Measurements from ENCODE around the gene LAMB1.

LAMB1 gene

DNA sequence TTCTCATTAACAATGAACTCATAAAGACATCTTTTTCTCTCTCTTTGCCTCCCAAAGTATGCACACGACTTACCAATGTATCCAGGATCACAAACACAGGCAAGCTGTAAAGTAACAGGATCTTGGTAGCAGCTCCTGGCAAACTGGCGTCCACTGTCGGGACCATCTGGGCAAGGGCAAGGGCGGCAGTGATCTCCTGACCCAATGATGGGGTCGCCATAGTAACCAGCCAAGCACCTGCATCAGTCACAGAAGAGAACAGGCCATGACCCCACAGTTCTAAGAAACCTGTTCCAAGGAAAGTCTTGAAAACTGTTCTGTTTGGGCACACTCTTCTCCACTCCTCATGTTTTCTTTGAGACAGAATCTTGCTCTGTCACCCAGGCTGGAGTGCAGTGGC lies 47.6 kb downstream of the LAMB1 start:
- Mint-ChIP-seq H3K9me3 (no peaks in the 10 kb centered on the region), H3K4me3 (no peak overlapping the region), H3K27me3 (peaks cover 19% of the 10 kb centered on the region), H3K36me3 (no peaks in the 10 kb centered on the region), H3K27ac (no peak overlapping the region), H3K4me1 (no peaks in the 10 kb centered on the region)
- ATAC-seq: no peak

- Mint-ChIP-seq H3K27me3 (peaks cover 19% of the 10 kb centered on the region), H3K9me3 (no peaks in the 10 kb centered on the region), H3K36me3 (no peaks in the 10 kb centered on the region), H3K27ac (no peak overlapping the region), H3K4me1 (no peaks in the 10 kb centered on the region), H3K4me3 (no peak overlapping the region)
- no peak for ATAC-seq
These were observed 49.0 kb downstream of the LAMB1 start for GRCh38 chr7:107953924-107954303.

- Mint-ChIP-seq H3K36me3 (no peaks in the 10 kb centered on the region), H3K9me3 (no peaks in the 10 kb centered on the region), H3K27me3 (peaks cover 14% of the 10 kb centered on the region), H3K4me3 (no peak overlapping the region), H3K4me1 (no peaks in the 10 kb centered on the region), H3K27ac (no peak overlapping the region)
- peak; percentile 28 for ATAC-seq
These were observed 49.6 kb downstream of the LAMB1 start for GRCh38 chr7:107953265-107953923.

GRCh38 chr7:107951896-107952295 lies 51.1 kb downstream of the LAMB1 start:
- Mint-ChIP-seq H3K4me3 (no peak overlapping the region), H3K4me1 (no peaks in the 10 kb centered on the region), H3K9me3 (no peaks in the 10 kb centered on the region), H3K27ac (no peak overlapping the region), H3K27me3 (peaks cover 9% of the 10 kb centered on the region), H3K36me3 (no peaks in the 10 kb centered on the region)
- no peak for ATAC-seq

DNA sequence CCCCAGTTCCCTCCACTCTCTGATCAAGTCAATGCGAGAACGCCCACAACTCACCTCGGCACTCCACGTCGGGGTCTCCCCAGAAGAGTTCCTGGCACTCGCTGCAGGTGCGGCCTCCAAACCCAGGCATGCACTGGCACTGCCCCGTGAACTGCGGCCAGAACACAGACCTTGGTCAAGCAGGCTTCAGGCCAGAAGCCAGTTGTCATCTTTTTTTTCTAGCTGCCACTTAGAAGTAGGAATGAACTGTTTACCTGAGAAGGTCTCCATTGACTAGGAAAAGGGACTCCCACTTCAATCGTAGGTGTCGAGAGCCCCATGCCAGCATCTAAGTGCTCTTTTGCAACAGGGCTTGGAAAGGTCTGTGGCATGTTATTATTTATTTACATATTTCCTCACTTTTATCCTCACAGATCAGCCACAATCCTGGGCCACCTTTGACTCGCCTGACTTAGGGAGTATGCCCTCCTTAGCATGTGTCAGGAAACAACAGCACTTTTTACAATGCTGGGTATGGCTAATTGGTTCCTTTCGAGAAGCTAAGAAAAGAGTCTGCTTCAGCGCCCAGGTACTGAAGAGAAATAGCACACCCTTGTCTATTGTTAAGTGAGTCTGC lies 51.7 kb downstream of the LAMB1 start:
- no peaks in the 10 kb centered on the region for H3K4me1 Mint-ChIP-seq
- H3K27ac Mint-ChIP-seq: no peak overlapping the region
- ATAC-seq: no peak
- H3K27me3 Mint-ChIP-seq: peaks cover 9% of the 10 kb centered on the region
- H3K9me3 Mint-ChIP-seq: no peaks in the 10 kb centered on the region
- H3K36me3 Mint-ChIP-seq: no peaks in the 10 kb centered on the region
- H3K4me3 Mint-ChIP-seq: no peak overlapping the region

DNA sequence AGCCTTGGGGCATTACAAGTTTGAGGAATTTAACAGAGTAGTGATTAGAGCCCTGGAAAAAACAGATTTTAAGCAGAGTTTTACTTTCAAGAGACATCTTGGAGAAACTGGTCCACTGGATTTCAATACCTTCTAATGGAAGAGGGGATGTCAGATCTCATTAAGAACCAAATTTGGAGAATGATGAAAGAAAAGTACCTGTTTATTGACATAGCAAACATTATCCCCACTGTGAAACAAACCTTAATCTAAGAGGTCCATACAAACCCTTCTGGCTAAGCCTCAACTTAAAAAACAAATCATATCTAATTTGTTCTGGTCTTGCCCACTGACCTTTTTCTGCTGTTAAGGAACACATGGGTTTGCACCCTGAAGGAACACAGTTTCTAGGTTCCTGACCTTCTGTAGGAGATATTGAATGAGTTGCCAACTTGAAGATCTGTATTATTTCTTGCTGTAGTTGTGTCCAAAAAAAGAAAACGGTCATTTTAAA lies 53.5 kb downstream of the LAMB1 start:
- ATAC-seq: no peak
- no peaks in the 10 kb centered on the region for H3K36me3 Mint-ChIP-seq
- no peaks in the 10 kb centered on the region for H3K4me1 Mint-ChIP-seq
- H3K27ac Mint-ChIP-seq: no peak overlapping the region
- H3K27me3 Mint-ChIP-seq: peaks cover 9% of the 10 kb centered on the region
- H3K4me3 Mint-ChIP-seq: no peak overlapping the region
- no peaks in the 10 kb centered on the region for H3K9me3 Mint-ChIP-seq

DNA sequence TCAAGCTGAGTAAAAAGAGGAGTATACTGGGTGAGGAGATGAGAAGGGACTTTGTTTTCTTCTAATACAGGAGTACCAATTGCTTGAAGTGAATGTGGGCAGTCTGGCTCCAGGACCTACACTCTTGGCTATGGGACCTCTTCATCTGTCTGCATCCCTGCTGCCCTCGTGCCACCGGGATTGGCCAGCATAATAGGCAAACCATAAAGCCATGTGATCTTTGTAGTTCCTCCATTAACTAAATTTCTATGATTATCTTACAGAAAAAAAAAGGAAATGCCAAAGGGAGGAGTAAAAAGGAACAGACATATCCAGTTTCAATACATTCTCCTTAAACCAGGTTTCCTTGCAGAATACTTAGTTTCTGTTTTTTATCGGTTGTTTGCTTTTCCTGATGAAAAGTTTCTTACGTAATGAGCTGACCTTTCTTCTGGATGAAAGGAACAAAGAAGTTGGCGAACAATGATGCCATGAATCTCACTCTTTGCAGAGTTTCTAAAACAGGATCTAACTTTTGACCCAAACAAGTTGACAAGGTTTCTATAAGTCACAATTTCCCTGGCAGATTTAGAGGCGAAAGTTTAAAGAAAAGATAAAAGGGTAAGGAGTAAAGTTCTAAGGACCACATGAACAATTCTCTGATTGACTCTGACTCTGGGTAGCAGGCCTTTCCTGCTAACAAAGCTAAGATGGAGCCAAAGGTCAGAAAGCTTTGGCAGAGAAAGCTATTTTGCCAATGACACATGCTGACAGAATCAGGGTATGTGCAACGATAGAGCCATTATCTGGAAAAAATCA lies 54.1 kb downstream of the LAMB1 start:
- no peak overlapping the region for H3K4me3 Mint-ChIP-seq
- H3K27me3 Mint-ChIP-seq: peaks cover 9% of the 10 kb centered on the region
- H3K27ac Mint-ChIP-seq: no peak overlapping the region
- no peaks in the 10 kb centered on the region for H3K9me3 Mint-ChIP-seq
- H3K4me1 Mint-ChIP-seq: no peaks in the 10 kb centered on the region
- ATAC-seq: no peak
- peaks cover under 1% of the 10 kb centered on the region for H3K36me3 Mint-ChIP-seq

- Mint-ChIP-seq H3K27me3 (peaks cover 9% of the 10 kb centered on the region), H3K4me1 (no peaks in the 10 kb centered on the region), H3K27ac (no peak overlapping the region), H3K9me3 (no peaks in the 10 kb centered on the region), H3K4me3 (no peak overlapping the region), H3K36me3 (peaks cover 6% of the 10 kb centered on the region)
- ATAC-seq: no peak
These were observed 56.1 kb downstream of the LAMB1 start for GRCh38 chr7:107946881-107947280.

- H3K9me3 Mint-ChIP-seq: no peaks in the 10 kb centered on the region
- peaks cover 7% of the 10 kb centered on the region for H3K27me3 Mint-ChIP-seq
- H3K4me1 Mint-ChIP-seq: no peaks in the 10 kb centered on the region
- no peak overlapping the region for H3K27ac Mint-ChIP-seq
- no peak for ATAC-seq
- peaks cover 6% of the 10 kb centered on the region for H3K36me3 Mint-ChIP-seq
- H3K4me3 Mint-ChIP-seq: no peak overlapping the region
These were observed 56.5 kb downstream of the LAMB1 start for GRCh38 chr7:107946451-107946850.

DNA sequence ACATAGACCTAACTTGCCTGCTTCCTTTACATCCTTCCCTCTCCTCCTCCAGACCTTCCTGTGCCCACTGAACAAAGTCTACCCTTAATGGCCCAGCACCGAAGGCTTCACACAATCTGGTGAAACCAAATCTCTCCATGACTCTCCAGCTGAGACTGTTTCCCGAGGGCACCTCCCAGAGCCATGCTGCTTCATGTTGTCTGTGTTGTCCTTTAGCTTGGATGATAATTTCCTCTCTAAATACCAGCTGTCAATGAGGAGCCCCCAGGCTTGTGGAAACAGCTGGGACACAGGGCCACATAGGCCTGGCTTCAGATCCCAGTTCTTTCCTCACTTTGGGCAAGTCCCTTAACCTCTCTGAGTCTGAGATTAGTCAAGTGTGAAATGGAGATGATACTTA lies 57.6 kb downstream of the LAMB1 start:
- no peak for ATAC-seq
- H3K27ac Mint-ChIP-seq: no peak overlapping the region
- H3K4me1 Mint-ChIP-seq: no peaks in the 10 kb centered on the region
- H3K4me3 Mint-ChIP-seq: no peak overlapping the region
- peaks cover 14% of the 10 kb centered on the region for H3K36me3 Mint-ChIP-seq
- H3K9me3 Mint-ChIP-seq: no peaks in the 10 kb centered on the region
- no peaks in the 10 kb centered on the region for H3K27me3 Mint-ChIP-seq

GRCh38 chr7:107944411-107945169 lies 58.4 kb downstream of the LAMB1 start:
- no peak for ATAC-seq
- Mint-ChIP-seq H3K4me3 (no peak overlapping the region), H3K27me3 (no peaks in the 10 kb centered on the region), H3K36me3 (peaks cover 19% of the 10 kb centered on the region), H3K27ac (no peak overlapping the region), H3K9me3 (no peaks in the 10 kb centered on the region), H3K4me1 (no peaks in the 10 kb centered on the region)

GRCh38 chr7:107943018-107943417 lies 59.9 kb downstream of the LAMB1 start:
- no peaks in the 10 kb centered on the region for H3K4me1 Mint-ChIP-seq
- H3K36me3 Mint-ChIP-seq: peaks cover 19% of the 10 kb centered on the region
- ATAC-seq: no peak
- no peaks in the 10 kb centered on the region for H3K27me3 Mint-ChIP-seq
- no peak overlapping the region for H3K27ac Mint-ChIP-seq
- no peaks in the 10 kb centered on the region for H3K9me3 Mint-ChIP-seq
- H3K4me3 Mint-ChIP-seq: no peak overlapping the region

- Mint-ChIP-seq H3K4me3 (no peak overlapping the region), H3K36me3 (peaks cover 19% of the 10 kb centered on the region), H3K9me3 (no peaks in the 10 kb centered on the region), H3K27me3 (no peaks in the 10 kb centered on the region), H3K27ac (no peak overlapping the region), H3K4me1 (no peaks in the 10 kb centered on the region)
- no peak for ATAC-seq
These were observed 62.0 kb downstream of the LAMB1 start for GRCh38 chr7:107940951-107941350.

DNA sequence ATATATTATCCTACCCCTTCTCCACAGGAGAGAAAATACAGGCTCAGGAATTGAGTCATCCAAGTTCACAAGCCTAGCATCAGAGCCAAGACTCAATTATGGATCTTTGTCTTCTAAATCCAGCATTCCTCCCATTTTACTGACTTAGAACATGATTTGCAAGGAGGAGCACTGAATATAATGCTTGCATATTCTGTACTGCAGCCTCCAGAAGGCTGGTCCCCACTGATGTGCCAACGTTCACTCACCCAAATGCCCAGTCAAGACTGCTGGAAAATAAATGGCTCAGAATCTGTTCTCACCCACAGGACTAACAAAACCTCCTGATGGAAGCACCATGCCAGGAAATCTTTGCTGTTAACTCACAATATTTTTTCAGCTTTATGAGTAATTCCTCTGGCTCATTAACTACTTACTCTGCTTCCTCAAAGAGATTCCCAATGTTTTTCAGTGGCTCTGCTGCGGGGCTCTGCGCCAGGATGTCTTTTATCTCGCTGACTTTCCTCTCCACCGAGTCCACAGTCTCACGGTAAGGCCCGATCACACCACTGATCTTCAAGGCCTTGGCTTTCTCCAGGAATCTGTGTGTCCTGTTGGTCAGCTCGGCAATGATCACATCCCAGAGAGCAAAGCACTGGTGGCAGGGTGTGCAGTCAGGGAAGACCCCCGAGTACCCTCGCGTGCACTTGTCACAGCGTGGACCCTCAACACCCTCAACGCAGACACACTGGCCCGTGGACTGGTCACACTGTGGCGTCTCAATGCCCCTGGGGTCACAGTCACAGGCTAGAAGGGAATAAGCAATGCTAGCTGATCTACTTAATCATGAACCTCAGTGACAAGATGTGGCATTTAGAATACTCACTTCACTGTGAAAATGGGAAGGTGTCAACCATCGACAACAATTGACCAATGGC lies 63.1 kb downstream of the LAMB1 start:
- Mint-ChIP-seq H3K9me3 (no peaks in the 10 kb centered on the region), H3K27me3 (no peaks in the 10 kb centered on the region), H3K36me3 (peaks cover 19% of the 10 kb centered on the region), H3K4me3 (no peak overlapping the region), H3K27ac (no peak overlapping the region), H3K4me1 (no peaks in the 10 kb centered on the region)
- ATAC-seq: peak; percentile 48

Data from stimulated activated memory B cell treated with anti-CD40 and anti-IgM and Interleukin-4, amounts not matched to agents 10 μg/mL and 1 μg/mL and 100 μg/mL, for 72 hours (primary cell).